GM12872 (cell line): ENCODE measurements around the gene UBE2D1.

ENCODE experiments used
- CTCF ChIP-seq: IDR thresholded peaks from 3 replicates; pipeline ENCODE4 v1.5.1; 2011; ENCODE audit warnings: low read depth, mild to moderate bottlenecking, low read length, moderate library complexity; ENCODE audit not compliant: insufficient read depth

The UBE2D1 gene

GRCh38 chr10:58351616-58352578 lies 17.1 kb downstream of the UBE2D1 start:
- TF ChIP-seq CTCF: no peak

- no peak for TF ChIP-seq CTCF
Observed at GRCh38 chr10:58352956-58353610, 18.3 kb downstream of the UBE2D1 start.

DNA sequence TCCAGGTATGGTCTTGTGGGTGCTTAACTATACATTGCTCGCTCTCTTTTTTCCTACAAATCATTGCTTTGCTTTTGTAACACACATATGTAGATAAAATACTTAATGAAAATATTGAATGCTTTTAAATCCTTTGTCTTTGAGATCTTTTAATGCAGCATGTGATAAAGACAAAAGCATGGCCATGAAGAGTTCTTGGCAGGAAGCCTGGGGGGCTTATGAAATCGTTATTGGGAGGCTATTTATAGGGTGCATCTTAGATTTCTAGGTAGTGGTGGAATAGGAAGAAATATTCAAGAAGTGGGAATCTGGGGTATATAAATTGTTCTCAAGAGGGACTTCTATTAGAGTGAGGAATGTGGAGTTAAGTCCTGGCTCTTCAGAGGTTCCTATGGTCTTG lies 21.9 kb downstream of the UBE2D1 start:
- TF ChIP-seq CTCF: no peak

- TF ChIP-seq CTCF: no peak
Observed at GRCh38 chr10:58358314-58358933, 23.6 kb downstream of the UBE2D1 start.

GRCh38 chr10:58358947-58359346 lies 24.1 kb downstream of the UBE2D1 start:
- no peak for TF ChIP-seq CTCF

DNA sequence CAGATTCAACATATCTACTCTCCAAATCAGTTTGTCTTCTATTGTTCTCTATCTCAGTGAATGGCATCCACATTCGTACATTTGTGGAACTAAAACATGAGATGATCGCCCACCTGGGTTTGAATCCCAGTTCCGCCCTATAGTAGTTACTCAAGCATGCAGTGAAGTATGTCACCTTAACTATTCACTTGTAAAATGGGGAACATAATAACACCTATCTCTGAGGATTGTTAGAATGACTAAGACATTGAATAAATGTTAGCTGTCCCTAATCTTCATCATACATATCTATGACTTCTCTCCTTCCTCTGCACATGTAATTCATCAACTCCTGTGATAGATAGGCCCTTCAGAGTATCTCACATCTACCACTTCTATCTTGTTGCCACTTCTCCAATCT lies 24.7 kb downstream of the UBE2D1 start:
- TF ChIP-seq CTCF: no peak

DNA sequence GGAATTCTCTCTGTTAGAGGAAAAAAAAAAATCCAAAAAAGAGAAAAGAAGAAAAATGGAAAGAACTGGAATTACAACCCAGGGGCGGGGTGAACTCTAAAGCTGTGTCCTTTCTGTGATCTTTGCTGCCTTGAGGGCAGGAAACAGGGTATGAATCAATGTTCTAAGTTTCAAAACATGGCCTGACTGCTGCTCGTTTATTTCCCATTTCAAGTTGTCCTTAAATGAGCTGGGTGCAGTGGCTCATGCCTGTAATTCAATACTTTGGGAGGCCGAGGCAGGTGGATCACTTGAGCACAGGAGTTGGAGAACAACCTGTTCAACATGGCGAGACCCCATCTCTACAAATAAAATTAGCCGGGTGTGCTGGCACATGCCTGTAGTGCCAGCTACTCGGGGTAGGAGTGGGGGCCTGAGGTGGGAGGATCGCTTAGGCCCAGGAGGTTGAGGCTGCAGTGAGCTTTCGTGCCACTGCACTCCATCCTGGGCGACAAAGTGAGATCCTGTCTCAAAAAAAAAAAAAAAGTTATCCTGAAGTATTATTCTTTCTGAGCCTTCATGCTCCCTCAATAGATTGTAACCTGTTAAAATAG lies 25.7 kb downstream of the UBE2D1 start:
- no peak for TF ChIP-seq CTCF
